Stimulated activated CD4-positive, alpha-beta T cell treated with anti-CD3 and anti-CD28 coated beads, TNF-alpha, amount 100 ng/mL, for 1 hour (primary cell): ENCODE data around the gene FRRS1L.

Experiments used
- DNase-seq, 3 donors: peaks; one replicate each; pipeline ENCODE4 v3.0.0-alpha.2; 2020; ENCODE audit warnings: low read depth in 3 of 3, low spot score in 1 of 3

The FRRS1L gene

GRCh38 chr9:109166771-109167601 is at the start of gene FRRS1L:
FRRS1L (minus strand) TSS chr9:109167249; CDS start chr9:109167138, 111 bp downstream.
- no peak for DNase-seq

GRCh38 chr9:109214414-109214813 is 47.4 kb upstream of the FRRS1L start:
- DNase-seq = no peak

GRCh38 chr9:109213285-109214121 is 46.5 kb upstream of the FRRS1L start:
- DNase-seq = no peak

GRCh38 chr9:109212768-109213167 is 45.7 kb upstream of the FRRS1L start:
- DNase-seq = no peak

- DNase-seq = no peak
Measured at GRCh38 chr9:109206670-109207069, 39.6 kb upstream of the FRRS1L start.

GRCh38 chr9:109205526-109205925 is 38.5 kb upstream of the FRRS1L start:
- DNase-seq = no peak

- no peak for DNase-seq
Measured at GRCh38 chr9:109203761-109204360, 36.8 kb upstream of the FRRS1L start.

GRCh38 chr9:109199676-109200075 is 32.6 kb upstream of the FRRS1L start:
- no peak for DNase-seq

GRCh38 chr9:109198736-109199382 is 31.8 kb upstream of the FRRS1L start:
- DNase-seq = no peak

GRCh38 chr9:109193974-109194556 is 27.0 kb upstream of the FRRS1L start:
- DNase-seq = no peak

GRCh38 chr9:109192732-109193361 is 25.8 kb upstream of the FRRS1L start:
- no peak for DNase-seq

- DNase-seq = no peak
Measured at GRCh38 chr9:109191746-109192145, 24.7 kb upstream of the FRRS1L start.

GRCh38 chr9:109190151-109190550 is 23.1 kb upstream of the FRRS1L start:
- DNase-seq = no peak

- DNase-seq = no peak
Measured at GRCh38 chr9:109186857-109187520, 19.9 kb upstream of the FRRS1L start.

- no peak for DNase-seq
Measured at GRCh38 chr9:109182940-109183798, 16.1 kb upstream of the FRRS1L start.

GRCh38 chr9:109182550-109182939 is 15.5 kb upstream of the FRRS1L start:
- DNase-seq = no peak

GRCh38 chr9:109181284-109181683 is 14.2 kb upstream of the FRRS1L start:
- no peak for DNase-seq

GRCh38 chr9:109179801-109180523 is 12.9 kb upstream of the FRRS1L start:
- no peak for DNase-seq
